ENCODE measurements around the gene MSTO1. TPM values are rescaled to one million over a fixed set of nuclear protein-coding genes. Genes with fewer than 3 reads are reported as not detected.
"Not testable (repeated sequence)": the region's sequence is repeated elsewhere in the genome, so short reads cannot be mapped to it uniquely, and the experiment has no call there.

The MSTO1 gene
- polyA plus RNA-seq, 3 donors, result 58.7 to 68.5 (median 58.9) TPM

DNA sequence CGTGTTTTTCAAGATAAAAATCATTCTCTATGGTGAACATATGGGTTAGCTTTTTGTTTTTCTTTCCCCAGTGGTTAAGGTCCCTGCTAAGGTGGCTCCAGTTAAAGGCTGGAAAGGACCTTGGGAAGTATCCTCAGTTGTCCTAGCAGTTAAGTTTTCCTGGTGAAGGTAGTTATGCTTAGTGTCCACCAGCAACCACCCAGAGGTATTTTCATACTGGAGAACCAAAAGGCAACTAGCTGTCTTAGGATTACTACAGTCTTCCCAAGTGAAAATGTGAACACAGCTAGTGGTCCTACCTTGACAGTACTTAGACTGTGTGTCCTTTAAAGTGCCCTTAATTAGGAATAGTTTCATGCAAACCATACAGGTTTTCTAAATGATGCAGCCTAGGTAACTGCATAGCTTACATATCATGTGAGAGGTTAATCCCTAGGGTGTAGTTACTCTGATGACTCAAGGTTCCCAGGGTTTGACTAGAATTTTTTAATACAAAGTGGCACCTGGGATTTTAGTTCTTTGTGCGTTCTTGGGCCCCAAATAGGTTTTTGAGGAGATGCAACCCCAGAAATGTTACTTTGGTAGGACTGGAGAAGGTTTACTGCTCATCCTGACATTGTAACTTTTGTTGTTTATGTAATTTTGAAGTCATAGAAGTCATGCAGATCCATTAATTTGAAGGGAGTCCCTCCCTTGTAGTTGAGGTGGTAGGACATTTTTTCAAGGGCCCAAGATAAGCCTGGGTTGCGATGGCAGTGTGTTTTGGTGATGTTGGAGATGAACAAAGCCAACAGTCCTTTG is 42.0 kb downstream of the MSTO1 start:
- no peak for DNase-seq (ENCODE audit: extremely low read depth in 1 of 11, low read depth in 9 of 11, low spot score in 4 of 11)

DNA sequence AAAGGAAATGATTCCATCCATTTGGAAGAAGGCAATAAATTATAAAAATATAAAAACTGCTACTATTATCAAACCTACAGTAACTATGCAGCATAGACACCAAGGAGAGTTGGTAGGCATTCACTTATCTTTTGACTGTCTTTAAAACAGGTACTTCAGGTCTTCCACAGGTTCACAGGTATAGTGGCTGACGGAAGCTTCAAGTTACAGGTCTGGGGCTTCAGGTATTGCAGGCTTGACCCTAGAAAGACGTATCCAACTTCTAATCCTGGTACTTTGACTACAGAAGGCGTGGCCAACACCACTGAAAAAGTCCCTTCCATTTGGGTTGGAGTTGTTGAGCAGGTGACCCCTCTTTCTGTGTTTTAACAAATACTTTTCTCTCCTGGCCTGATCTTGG is 42.9 kb downstream of the MSTO1 start:
- DNase-seq (ENCODE audit: extremely low read depth in 1 of 11, low read depth in 9 of 11, low spot score in 4 of 11), result no peak

DNA sequence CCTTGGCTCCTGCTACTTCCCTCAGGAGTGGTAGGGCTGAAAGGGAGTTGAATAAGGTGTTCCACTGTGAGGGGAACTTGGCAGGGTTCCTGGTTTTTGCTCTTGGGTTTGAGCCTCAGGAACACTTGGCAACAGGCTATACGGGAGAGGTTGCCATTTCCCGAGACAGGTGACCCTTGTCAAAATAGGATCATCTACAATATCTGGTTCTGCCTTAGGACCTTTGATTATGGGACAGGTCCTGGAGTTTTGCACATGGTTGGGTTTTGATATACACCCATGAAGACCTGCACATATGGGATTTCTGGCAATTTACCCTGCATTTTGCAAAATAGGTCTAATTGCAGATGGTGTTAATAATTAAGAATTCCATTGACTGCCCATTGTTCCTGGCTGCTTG is 47.4 kb downstream of the MSTO1 start:
- DNase-seq (ENCODE audit: extremely low read depth in 1 of 11, low read depth in 9 of 11, low spot score in 4 of 11), result no peak

- DNase-seq (ENCODE audit: extremely low read depth in 1 of 11, low read depth in 9 of 11, low spot score in 4 of 11), result not testable (repeated sequence)
Measured at GRCh38 chr1:155661239-155661638, 51.2 kb downstream of the MSTO1 start.

Other genes with a start within 250 kb of the MSTO1 start
- gene ASH1L, start 47.4 kb upstream of the MSTO1 start, polyA plus RNA-seq (ENCODE audit: insufficient read length in 3 of 3), result 10 to 100 TPM; 40.4 to 46.4 (median 41.0) TPM
- gene YY1AP1, start 78.6 kb downstream of the MSTO1 start, polyA plus RNA-seq (ENCODE audit: insufficient read length in 3 of 3), result 10 to 100 TPM; 66.2 to 75.7 (median 68.6) TPM
- gene DAP3, start 78.9 kb downstream of the MSTO1 start, polyA plus RNA-seq (ENCODE audit: insufficient read length in 3 of 3), result 100 to 1,000 TPM; 114 to 127 (median 121) TPM
- 10 to 100 TPM; 46.5 to 64.7 (median 52.0) TPM for gene GON4L, start 247.0 kb downstream of the MSTO1 start, polyA plus RNA-seq (ENCODE audit: insufficient read length in 3 of 3)
- gene SYT11, start 249.3 kb downstream of the MSTO1 start, polyA plus RNA-seq (ENCODE audit: insufficient read length in 3 of 3), result 10 to 100 TPM; 18.0 to 20.0 (median 18.9) TPM